GM12878 (cell line): ENCODE results near the gene HBD. TPM values are rescaled to one million over a fixed set of nuclear protein-coding genes. Genes with fewer than 3 reads are reported as not detected.

Experiments
- ATAC-seq: fragments of 200-7000 bp; cut with Tn5 transposase; 3 replicates; pipeline ENCODE4 v1.9.1; 2020; ENCODE audit warnings: mild to moderate bottlenecking, moderate library complexity
- BruUV-seq: library from RNA; stranded (reverse); fragments of 400-500 nt; replicated peaks from 2 replicates; lab custom pipeline; 2021; lab: Mats Ljungman, UMichigan
- CTCF ChIA-PET: fragments of 300-600 bp; sonication (Branson Sonifier 250); formaldehyde crosslinking; extraction: SDS; loops from one replicate; lab custom pipeline; 2021; ENCODE audit warnings: inconsistent platforms; lab: Yijun Ruan, JAX
- POLR2A ChIA-PET: fragments of 350-600 bp; formaldehyde crosslinking; extraction: SDS; loops from one replicate; lab custom pipeline; 2021; ENCODE audit warnings: inconsistent platforms; lab: Charles Lee
- RAD21 ChIA-PET: fragments of 300-600 bp; sonication (Branson Sonifier 250); formaldehyde crosslinking; loops from one replicate; lab custom pipeline; 2023; ENCODE audit warnings: antibody characterized with exemption; ENCODE audit not compliant: unreplicated experiment; lab: Charles Lee
- SMC1A ChIA-PET: fragments of 300-600 bp; sonication (Branson Sonifier 250); formaldehyde crosslinking; loops from one replicate; lab custom pipeline; 2023; ENCODE audit not compliant: unreplicated experiment, uncharacterized antibody; lab: Charles Lee
- DNase-seq: peaks from one replicate; pipeline ENCODE4 v3.0.0-alpha.2; 2011; ENCODE audit warnings: low read depth, low spot score
- FAIRE-seq: peaks from 3 replicates; lab custom pipeline; 2011; peaks lifted over from hg19 to GRCh38; lab: Jason Lieb, UNC
- H2AFZ ChIP-seq: 2 replicates; pipeline ENCODE4 v1.6.0; 2011; ENCODE audit warnings: low read depth, low read length, control low read depth; ENCODE audit not compliant: control insufficient read depth
- H3K27ac ChIP-seq: 2 replicates; pipeline ENCODE4 v1.5.1; 2011; ENCODE audit warnings: control low read depth; ENCODE audit not compliant: control insufficient read depth, insufficient read depth
- H3K27me3 ChIP-seq, 2 experiments: replicated peaks in 1 of 2; 2 replicates each; pipeline versions ENCODE4 v1.6.0 to v1.6.1; 2011; ENCODE audit warnings: low read length in 1 of 2; ENCODE audit not compliant: control insufficient read depth in 2 of 2, insufficient read depth in 2 of 2
- H3K36me3 ChIP-seq, 2 experiments: 2 replicates each; pipeline ENCODE4 v1.5.1; 2011; ENCODE audit warnings: low read length in 1 of 2; ENCODE audit not compliant: control insufficient read depth in 2 of 2, insufficient read depth in 2 of 2
- H3K4me1 ChIP-seq: 2 replicates; pipeline ENCODE4 v1.6.1; 2011; ENCODE audit warnings: mild to moderate bottlenecking, low read length, moderate library complexity, mixed read lengths; ENCODE audit not compliant: control insufficient read depth, insufficient read depth
- H3K4me2 ChIP-seq: 2 replicates; pipeline ENCODE4 v1.6.0; 2011; ENCODE audit warnings: control low read depth; ENCODE audit not compliant: control insufficient read depth, insufficient read depth
- H3K4me3 ChIP-seq: fragments of 200-600 bp; sonication (generic); 2 replicates; pipeline ENCODE4 v1.5.1; 2016
- H3K79me2 ChIP-seq: 2 replicates; pipeline ENCODE4 v1.6.0; 2011; ENCODE audit warnings: low read length; ENCODE audit not compliant: control insufficient read depth, insufficient read depth
- H3K9ac ChIP-seq: 2 replicates; pipeline ENCODE4 v1.8.0; 2011; ENCODE audit warnings: low read length, control low read depth, mixed read lengths; ENCODE audit not compliant: control insufficient read depth, insufficient read depth
- H3K9me3 ChIP-seq: replicated peaks from 3 replicates; pipeline ENCODE4 v1.5.1; 2011; ENCODE audit warnings: mild to moderate bottlenecking, low read length; ENCODE audit not compliant: control insufficient read depth, insufficient read depth
- H4K20me1 ChIP-seq: 2 replicates; pipeline ENCODE4 v1.6.0; 2011; ENCODE audit not compliant: control insufficient read depth, insufficient read depth
- ATF3 ChIP-seq: IDR thresholded peaks from 2 replicates; pipeline ENCODE4 v1.6.1; 2011; ENCODE audit warnings: low read depth, mild to moderate bottlenecking, low read length, moderate library complexity, borderline replicate concordance; ENCODE audit errors: extremely low read depth
- BCL11A ChIP-seq: IDR thresholded peaks from 2 replicates; pipeline ENCODE4 v1.6.1; 2011; ENCODE audit warnings: low read depth, low read length
- CUX1 ChIP-seq: IDR thresholded peaks from 2 replicates; pipeline ENCODE4 v1.6.1; 2012; ENCODE audit warnings: improper control_type of control experiment, low read depth, low read length; ENCODE audit not compliant: insufficient replicate concordance
- ESRRA ChIP-seq: IDR thresholded peaks from 2 replicates; pipeline ENCODE4 v1.6.1; 2012; ENCODE audit warnings: mild to moderate bottlenecking, low read length, improper control_type of control experiment
- HDAC6 ChIP-seq: fragments of 200-600 bp; sonication (generic); IDR thresholded peaks from one replicate; pipeline ENCODE4 v1.8.0; 2017; ENCODE audit warnings: antibody characterized with exemption; ENCODE audit not compliant: unreplicated experiment
- IRF3 ChIP-seq: fragments of 450-650 bp; IDR thresholded peaks from 2 replicates; pipeline ENCODE4 v1.6.1; 2014; ENCODE audit warnings: mild to moderate bottlenecking
- JUND ChIP-seq: IDR thresholded peaks from 2 replicates; pipeline ENCODE4 v1.6.1; 2012; ENCODE audit warnings: low read depth, mild to moderate bottlenecking, low read length, improper control_type of control experiment, moderate library complexity
- LARP7 ChIP-seq: fragments of 450-650 bp; IDR thresholded peaks from 2 replicates; pipeline ENCODE4 v1.6.1; 2017; ENCODE audit warnings: mild to moderate bottlenecking
- MTA2 ChIP-seq: fragments of 450-650 bp; IDR thresholded peaks from 2 replicates; pipeline ENCODE4 v1.6.1; 2016; ENCODE audit warnings: low read depth, mild to moderate bottlenecking, moderate library complexity
- NBN ChIP-seq: fragments of 450-650 bp; IDR thresholded peaks from 2 replicates; pipeline ENCODE4 v1.6.1; 2016
- NRF1 ChIP-seq: conservative IDR thresholded peaks from 2 replicates; pipeline ENCODE4 v1.6.1; 2011; ENCODE audit warnings: mild to moderate bottlenecking, low read depth, low read length, improper control_type of control experiment
- POLR2A ChIP-seq: IDR thresholded peaks from 2 replicates; pipeline ENCODE4 v1.6.1; 2011; ENCODE audit warnings: low read depth, mild to moderate bottlenecking, low read length
- RAD51 ChIP-seq: fragments of 450-650 bp; IDR thresholded peaks from 2 replicates; pipeline ENCODE4 v1.6.1; 2016; ENCODE audit warnings: moderate library complexity, mild to moderate bottlenecking, inconsistent platforms
- RELB ChIP-seq: fragments of 450-650 bp; IDR thresholded peaks from 2 replicates; pipeline ENCODE4 v1.6.1; 2017; ENCODE audit warnings: low read depth, mild to moderate bottlenecking, moderate library complexity
- SUPT20H ChIP-seq: IDR thresholded peaks from 2 replicates; pipeline ENCODE4 v1.6.1; 2011; ENCODE audit warnings: low read depth, mild to moderate bottlenecking, low read length, moderate library complexity, borderline replicate concordance; ENCODE audit not compliant: control insufficient read depth
- ZNF24 ChIP-seq: fragments of 450-650 bp; IDR thresholded peaks from 2 replicates; pipeline ENCODE4 v1.6.1; 2017; ENCODE audit warnings: antibody characterized with exemption, mild to moderate bottlenecking
- WGBS: methylation state at CpG from one replicate; pipeline ENCODE4 v1.1.6; 2016; ENCODE audit warnings: low lambda C conversion rate; ENCODE audit not compliant: insufficient replicate concordance, insufficient coverage; ENCODE audit errors: missing lambda C conversion rate; 5-methylcytosine and 5-hydroxymethylcytosine counted together
- in situ Hi-C: fragments of 300-500 bp; cut with MboI; formaldehyde crosslinking; loops from 9 replicates; pipeline ENCODE4 v1.14.3; 2018; ENCODE audit warnings: mixed read lengths
- intact Hi-C: fragments of 100-400 bp; cut with micrococcal nuclease; formaldehyde crosslinking; loops from one replicate; pipeline ENCODE4 v1.14.2; 2022; ENCODE audit not compliant: unreplicated experiment
- polyA plus RNA-seq, 11 experiments: library from polyadenylated mRNA; depleted of rRNA in 4 of 11; unstranded in 6 of 11; stranded (reverse) in 5 of 11; fragments of >200 nt; fragmentation: Nextera tagmentation in 4 of 11; fragmentation: Illumina TruSeq in 1 of 11; extraction: Ambion mirVana in 4 of 11; extraction: Trizol in 1 of 11; gene quantifications; 1 replicate in 1 of 11; 2 replicates in 10 of 11; pipeline versions ENCODE4 v1.2.1 to v1.2.3, GENCODE V29; 2011 to 2016; ENCODE audit warnings: inconsistent platforms in 2 of 11, missing spikeins in 2 of 11, low read depth in 1 of 11
- total RNA-seq, 4 experiments: library from RNA; depleted of rRNA in 3 of 4; stranded (reverse); fragments of >200 nt in 3 of 4; fragmentation: Illumina TruSeq in 1 of 4; extraction: Trizol in 1 of 4; gene quantifications; 2 replicates each; pipeline versions ENCODE4 v1.2.1 to v1.2.3, GENCODE V29; 2013 to 2021

Gene HBD
- total and polyA plus RNA-seq, 10 of the 15 experiments (the other 5 are each of a cell fraction or from before 2014, with no cell fraction given) = 0.11 to 0.32 TPM; not detected in 8

- FAIRE-seq (no peak), DNase-seq (no peak), ATAC-seq (peak; percentile 38)
- Histone ChIP-seq H2AFZ (no peak overlapping the region), H3K27me3 (no peaks in the 10 kb centered on the region), H3K9ac (no peak overlapping the region), H3K4me1 (no peaks in the 10 kb centered on the region), H3K36me3 (no peaks in the 10 kb centered on the region), H3K79me2 (no peaks in the 10 kb centered on the region), H3K27ac (no peak overlapping the region), H4K20me1 (no peaks in the 10 kb centered on the region), H3K4me3 (no peak overlapping the region), H3K4me2 (no peak overlapping the region), H3K9me3 (no peaks in the 10 kb centered on the region)
- ChIA-PET SMC1A (no interaction called here), RAD21 (no interaction called here), CTCF (interaction anchor here (1.3 kb wide), 1 partner anchor 13 kb away, joined by 3 read pairs; no protein-coding TSS in a partner anchor), POLR2A (interaction anchor here (1.0 kb wide), 1 partner anchor 11 kb away, joined by 4 read pairs; no protein-coding TSS in a partner anchor)
- 0% methylated on average over 1 of the region's 1 CpG for WGBS
- no TSS peak for BruUV-seq
- intact Hi-C loops = no loop called here
- in situ Hi-C loops = no loop called here
- TF ChIP-seq RELB (no peak), SUPT20H (no peak), ESRRA (no peak), JUND (no peak), MTA2 (no peak), NRF1 (no peak), NBN (no peak), IRF3 (no peak), RAD51 (no peak), HDAC6 (no peak), LARP7 (no peak), BCL11A (no peak), POLR2A (no peak), CUX1 (no peak), ATF3 (no peak), ZNF24 (no peak)
Measured at GRCh38 chr11:5277807-5278382, 43.6 kb upstream of the HBD start.
